ENCODE data around the gene OR4K14. TPM values are rescaled to one million over a fixed set of nuclear protein-coding genes. Genes with fewer than 3 reads are reported as not detected.
A peak's percentile ranks its signal among the peaks of the same experiment; 100 is the strongest.

OR4K14 gene
- not detected for total RNA-seq
- not detected for polyA plus RNA-seq (2013, experiment 1 of 2)
- not detected for polyA plus RNA-seq (2013, experiment 2 of 2)
- long read RNA-seq, experiment 1, result 0 reads
- long read RNA-seq, experiment 2, result 0 reads
- long read RNA-seq, experiment 3, result 0 reads
- long read RNA-seq, experiment 4, result 0 reads

DNA sequence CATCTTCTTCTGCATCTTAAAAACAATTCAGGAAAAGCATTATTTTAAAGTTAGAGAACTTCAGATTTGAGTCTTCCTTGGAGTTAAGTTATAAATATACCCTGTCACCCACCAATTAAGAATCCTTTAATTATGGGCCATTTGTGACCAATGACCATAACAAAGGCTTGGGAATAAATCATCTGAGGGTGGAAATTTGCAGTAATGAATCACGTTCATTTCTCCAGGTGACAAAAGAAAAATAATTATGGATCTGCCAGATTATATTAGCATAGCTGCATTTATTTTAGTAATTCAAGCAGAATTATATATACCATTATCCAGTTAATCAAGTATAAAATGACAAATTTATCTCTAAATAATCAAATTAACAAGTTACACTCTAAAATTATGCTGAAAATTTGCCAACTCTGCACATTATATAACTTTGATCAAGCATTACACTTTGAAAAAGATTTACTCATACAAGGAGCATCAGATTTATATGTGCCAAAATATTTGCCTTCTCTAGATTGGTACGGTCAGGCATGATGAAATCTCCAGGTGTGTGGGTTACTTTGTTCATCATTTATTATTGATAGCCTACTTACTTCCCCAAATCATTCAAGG, at the start of gene OR4K14:
TSS of gene OR4K14 (minus strand) at position 51 of the 609 bp plus-strand sequence. CDS start 4,114 bp downstream, outside the sequence.
- Histone ChIP-seq H3K27me3 (ENCODE audit: control insufficient read depth, insufficient read depth, low read length, poor library complexity, severe bottlenecking) (no peaks in the 10 kb centered on the region), H3K4me1 (ENCODE audit: control insufficient read depth, insufficient read depth, low read length) (no peaks in the 10 kb centered on the region), H3K27ac (ENCODE audit: low read depth, low read length) (no peak within 1 kb of the TSS), H3K4me3 (ENCODE audit: low read length) (no peak within 1 kb of the TSS), H3K9ac (ENCODE audit: extremely low read depth, low read length, poor library complexity, severe bottlenecking) (no peak within 1 kb of the TSS), H3K9me3 (ENCODE audit: control insufficient read depth, low read length) (peaks cover 73% of the 10 kb centered on the region), H3K36me3 (ENCODE audit: control insufficient read depth, insufficient read depth, low read length) (no peaks in the 10 kb centered on the region)
- no peak within 1 kb of the TSS for H3K4me3 Mint-ChIP-seq
- H3K36me3 Mint-ChIP-seq (ENCODE audit: low read depth), result no peaks in the 10 kb centered on the region
- H3K4me1 Mint-ChIP-seq, result no peaks in the 10 kb centered on the region
- no peak for DNase-seq
- 75% methylated on average over 1 of the region's 2 CpGs; no CpG with 5 or more reads in 1 of the 2 experiments for WGBS, 2 experiments (ENCODE audit: insufficient coverage in 1 of 2, insufficient read length in 1 of 2)
- TF ChIP-seq CTCF (conservative IDR thresholded peaks at IDR 0.05), result no peak
- no peak within 1 kb of the TSS for H3K27ac Mint-ChIP-seq
- H3K9me3 Mint-ChIP-seq, result peaks cover 80% of the 10 kb centered on the region
- no peaks in the 10 kb centered on the region for H3K27me3 Mint-ChIP-seq (ENCODE audit: insufficient read depth)

GRCh38 chr14:20059745-20060144, 40.6 kb upstream of the OR4K14 start, which contains the start of gene OR4L1:
OR4L1 (plus strand) TSS chr14:20060045; CDS start chr14:20060045, 0 bp downstream.
- no peak for DNase-seq
- H3K9me3 Mint-ChIP-seq, result peaks cover 78% of the 10 kb centered on the region
- 17 to 55% methylated on average over 1 to 2 of the region's 2 CpGs for WGBS, 2 experiments (ENCODE audit: insufficient coverage in 1 of 2, insufficient read length in 1 of 2)
- Histone ChIP-seq H3K4me1 (ENCODE audit: control insufficient read depth, insufficient read depth, low read length) (no peaks in the 10 kb centered on the region), H3K36me3 (ENCODE audit: control insufficient read depth, insufficient read depth, low read length) (no peaks in the 10 kb centered on the region), H3K4me3 (ENCODE audit: low read length) (no peak within 1 kb of the TSS), H3K27me3 (ENCODE audit: control insufficient read depth, insufficient read depth, low read length, poor library complexity, severe bottlenecking) (no peaks in the 10 kb centered on the region), H3K9me3 (ENCODE audit: control insufficient read depth, low read length) (peaks cover 89% of the 10 kb centered on the region), H3K27ac (ENCODE audit: low read depth, low read length) (no peak within 1 kb of the TSS), H3K9ac (ENCODE audit: extremely low read depth, low read length, poor library complexity, severe bottlenecking) (no peak within 1 kb of the TSS)
- H3K27ac Mint-ChIP-seq, result no peak within 1 kb of the TSS
- no peak within 1 kb of the TSS for H3K4me3 Mint-ChIP-seq
- H3K4me1 Mint-ChIP-seq, result no peaks in the 10 kb centered on the region
- H3K27me3 Mint-ChIP-seq (ENCODE audit: insufficient read depth), result no peaks in the 10 kb centered on the region
- no peaks in the 10 kb centered on the region for H3K36me3 Mint-ChIP-seq (ENCODE audit: low read depth)
- no peak for TF ChIP-seq CTCF (conservative IDR thresholded peaks at IDR 0.05)

DNA sequence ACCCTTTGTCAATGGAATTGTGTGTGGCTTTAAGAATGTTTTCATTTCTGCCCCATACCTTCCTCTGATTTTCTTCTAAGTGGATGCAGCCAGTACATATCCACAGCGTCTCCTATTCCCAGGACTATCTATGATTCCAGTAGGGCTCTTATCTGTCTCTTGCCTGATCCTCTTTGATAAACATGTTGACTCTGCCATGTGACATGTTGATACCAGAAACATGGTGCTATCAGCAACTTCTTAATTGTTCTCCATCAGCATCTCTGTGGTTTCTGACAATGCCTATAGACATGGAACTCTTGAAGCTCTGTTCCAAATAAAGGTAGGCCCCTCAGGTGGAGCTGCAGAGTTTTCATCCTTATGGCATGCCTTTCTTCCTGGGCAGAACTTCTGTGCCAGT, 29.1 kb upstream of the OR4K14 start:
- H3K9ac ChIP-seq (ENCODE audit: extremely low read depth, low read length, poor library complexity, severe bottlenecking), result no peak overlapping the region
- Mint-ChIP-seq H3K9me3 (peaks cover 79% of the 10 kb centered on the region), H3K4me3 (no peak overlapping the region), H3K27ac (no peak overlapping the region), H3K27me3 (ENCODE audit: insufficient read depth) (no peaks in the 10 kb centered on the region), H3K4me1 (no peaks in the 10 kb centered on the region), H3K36me3 (ENCODE audit: low read depth) (no peaks in the 10 kb centered on the region)
- no peak for DNase-seq
- H3K9me3 ChIP-seq (ENCODE audit: control insufficient read depth, low read length), result peaks cover 77% of the 10 kb centered on the region
- H3K4me1 ChIP-seq (ENCODE audit: control insufficient read depth, insufficient read depth, low read length), result no peaks in the 10 kb centered on the region
- H3K36me3 ChIP-seq (ENCODE audit: control insufficient read depth, insufficient read depth, low read length), result no peaks in the 10 kb centered on the region
- 45% methylated on average over 1 of the region's 1 CpG for WGBS, 2 experiments (ENCODE audit: insufficient coverage in 1 of 2, insufficient read length in 1 of 2)
- H3K27me3 ChIP-seq (ENCODE audit: control insufficient read depth, insufficient read depth, low read length, poor library complexity, severe bottlenecking), result no peaks in the 10 kb centered on the region
- no peak overlapping the region for H3K27ac ChIP-seq (ENCODE audit: low read depth, low read length)
- TF ChIP-seq CTCF (conservative IDR thresholded peaks at IDR 0.05), result no peak
- peak overlapping the region; percentile 38 for H3K4me3 ChIP-seq (ENCODE audit: low read length)
